ENCODE measurements around the gene LRMDA. TPM values are rescaled to one million over a fixed set of nuclear protein-coding genes. Genes with fewer than 3 reads are reported as not detected.

LRMDA gene
- total and polyA plus RNA-seq, 2 of the 8 experiments (the other 6 are each of a cell fraction or from before 2014, with no cell fraction given) = 0.86 to 2.8 TPM

DNA sequence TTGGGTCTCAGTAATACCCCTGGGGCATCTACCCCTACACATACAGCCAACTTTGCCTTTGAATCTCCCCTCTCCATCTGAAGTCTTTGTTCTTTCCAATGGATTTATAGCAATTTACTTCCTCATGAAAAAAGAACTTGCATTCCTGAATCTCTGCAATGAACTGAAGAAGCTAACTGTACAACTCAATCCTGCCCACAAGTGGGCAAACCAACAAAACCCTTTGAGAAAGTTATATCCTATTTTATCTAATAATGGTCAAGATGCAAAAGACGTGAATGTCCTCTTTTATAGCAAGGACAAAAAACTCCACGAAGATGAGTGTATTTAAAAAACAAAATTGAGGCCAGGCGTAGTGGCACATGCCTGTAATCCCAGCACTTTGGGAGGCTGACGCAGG, 991.3 kb downstream of the LRMDA start:
- ChIA-PET CTCF (ENCODE audit: partially characterized antibody) (interaction anchor here (0.9 kb wide), 1 partner anchor 480 kb away, joined by 3 read pairs; no protein-coding TSS in a partner anchor), POLR2A (ENCODE audit: partially characterized antibody) (no interaction called here)
- no peak overlapping the region for H2AK5ac ChIP-seq (ENCODE audit: low read depth, low read length)
- no peak for TF ChIP-seq TAF1 (IDR thresholded peaks at IDR 0.05; ENCODE audit: low read depth, low read length)
- no peak for TF ChIP-seq HDAC2 (IDR thresholded peaks at IDR 0.05; ENCODE audit: borderline replicate concordance in 1 of 2, low read depth in 2 of 2, low read length in 2 of 2)
- no peak for TF ChIP-seq POLR2AphosphoS5 (IDR thresholded peaks at IDR 0.05; ENCODE audit: low read depth, low read length)

More for the DNA sequence above, 991.3 kb downstream of the LRMDA start:
- Histone ChIP-seq H2BK5ac (ENCODE audit: low read depth, low read length) (no peak overlapping the region), H3K36me3 (ENCODE audit: control insufficient read depth in 2 of 4, insufficient read depth in 4 of 4, low read length in 3 of 4) (no peaks in the 10 kb centered on the region), H2BK15ac (ENCODE audit: low read length) (no peak overlapping the region), H4K5ac (ENCODE audit: insufficient read length, low read depth, low read length) (no peak overlapping the region), H3K23ac (ENCODE audit: insufficient read length) (no peak overlapping the region), H3K79me1 (ENCODE audit: low read depth, low read length) (no peaks in the 10 kb centered on the region), H3K9me3 (ENCODE audit: insufficient read depth in 2 of 2, low read depth in 1 of 2, low read length in 1 of 2) (no peaks in the 10 kb centered on the region), H2AFZ (ENCODE audit: low read length) (no peak overlapping the region), H4K8ac (ENCODE audit: extremely low read depth, insufficient read depth, low read length) (no peak overlapping the region), H3K4me3 (ENCODE audit: extremely low read depth in 1 of 4, insufficient read depth in 2 of 4, low read depth in 3 of 4, low read length in 4 of 4) (no peak overlapping the region), H3K23me2 (ENCODE audit: low read depth, low read length) (no peaks in the 10 kb centered on the region), H3K9ac (replicated peaks in 1 of 4; ENCODE audit: extremely low read depth in 1 of 4, low read depth in 3 of 4, low read length in 3 of 4) (no peak overlapping the region), H2BK12ac (ENCODE audit: low read depth, low read length) (no peak overlapping the region), H3K18ac (ENCODE audit: extremely low read depth, low read length) (no peak overlapping the region), H4K20me1 (replicated peaks in 1 of 2; ENCODE audit: control insufficient read depth in 1 of 2, insufficient read depth in 2 of 2, low read length in 2 of 2) (no peaks in the 10 kb centered on the region), H3K27me3 (replicated peaks in 1 of 4; ENCODE audit: control insufficient read depth in 3 of 4, extremely low read depth in 1 of 4, insufficient read depth in 3 of 4, low read length in 3 of 4) (no peaks in the 10 kb centered on the region), H3K4me1 (replicated peaks in 1 of 4; ENCODE audit: control insufficient read depth in 3 of 4, insufficient read depth in 4 of 4, low read length in 3 of 4) (no peaks in the 10 kb centered on the region), H2BK120ac (replicated peaks; ENCODE audit: low read depth, low read length) (no peak overlapping the region), H3K79me2 (ENCODE audit: control insufficient read depth in 1 of 2, insufficient read depth in 2 of 2, low read length in 2 of 2) (no peaks in the 10 kb centered on the region), H3K27ac (ENCODE audit: low read depth, low read length) (no peak overlapping the region), H3K4me2 (ENCODE audit: insufficient read depth in 1 of 2, low read depth in 2 of 2, low read length in 2 of 2) (no peak overlapping the region), H3K4ac (replicated peaks; ENCODE audit: insufficient read length, low read depth, low read length) (no peak overlapping the region), H3K56ac (replicated peaks; ENCODE audit: insufficient read length, low read depth, low read length) (no peak overlapping the region), H4K91ac (replicated peaks; ENCODE audit: insufficient read length, low read length) (no peak overlapping the region), H3K14ac (ENCODE audit: insufficient read length) (no peak overlapping the region), H2BK20ac (ENCODE audit: low read length) (no peak overlapping the region)
- FAIRE-seq (no peak), DNase-seq (ENCODE audit: low read depth in 1 of 2, low spot score in 2 of 2) (no peak)
- 91% methylated on average over 4 of the region's 4 CpGs; no CpG with 5 or more reads in 1 of the 2 experiments for WGBS, 2 experiments (ENCODE audit: extremely low coverage in 1 of 2, insufficient coverage in 1 of 2, insufficient read length in 1 of 2, insufficient replicate concordance in 2 of 2, low coverage in 1 of 2, low lambda C conversion rate in 2 of 2, missing lambda C conversion rate in 1 of 2)
